ENCODE data around the gene TBX20.

Gene TBX20

GRCh38 chr7:35253710-35254495 is at the start of gene TBX20:
Gene TBX20 (minus strand): TSS chr7:35254100. CDS start chr7:35253620, 480 bp downstream.
- no peak within 1 kb of the TSS for H3K27ac ChIP-seq
- no peak for TF ChIP-seq CTCF (conservative IDR thresholded peaks at IDR 0.05)
- TF ChIP-seq ZFX (IDR thresholded peaks at IDR 0.05): no peak

- no peak overlapping the region for H3K27ac ChIP-seq
- TF ChIP-seq ZFX (IDR thresholded peaks at IDR 0.05) (no peak), CTCF (conservative IDR thresholded peaks at IDR 0.05) (no peak)
Observed at GRCh38 chr7:35289376-35289775, 35.5 kb upstream of the TBX20 start.

GRCh38 chr7:35286986-35287385 is 33.1 kb upstream of the TBX20 start:
- TF ChIP-seq ZFX (IDR thresholded peaks at IDR 0.05): no peak
- no peak for TF ChIP-seq CTCF (conservative IDR thresholded peaks at IDR 0.05)

GRCh38 chr7:35286422-35286821 is 32.5 kb upstream of the TBX20 start:
- TF ChIP-seq ZFX (IDR thresholded peaks at IDR 0.05) (no peak), CTCF (conservative IDR thresholded peaks at IDR 0.05) (no peak)
- H3K27ac ChIP-seq: no peak overlapping the region

More at GRCh38 chr7:35286986-35287385, 33.1 kb upstream of the TBX20 start:
- H3K27ac ChIP-seq: no peak overlapping the region

GRCh38 chr7:35285799-35286198 is 31.9 kb upstream of the TBX20 start:
- H3K27ac ChIP-seq: no peak overlapping the region
- TF ChIP-seq ZFX (IDR thresholded peaks at IDR 0.05) (no peak), CTCF (conservative IDR thresholded peaks at IDR 0.05) (no peak)

- TF ChIP-seq ZFX (IDR thresholded peaks at IDR 0.05) (no peak), CTCF (conservative IDR thresholded peaks at IDR 0.05) (no peak)
Observed at GRCh38 chr7:35280902-35281301, 27.0 kb upstream of the TBX20 start.

GRCh38 chr7:35277359-35277758 is 23.5 kb upstream of the TBX20 start:
- H3K27ac ChIP-seq: no peak overlapping the region
- no peak for TF ChIP-seq ZFX (IDR thresholded peaks at IDR 0.05)
- no peak for TF ChIP-seq CTCF (conservative IDR thresholded peaks at IDR 0.05)

More at GRCh38 chr7:35280902-35281301, 27.0 kb upstream of the TBX20 start:
- no peak overlapping the region for H3K27ac ChIP-seq
